Kidney (tissue), 14 donors: ENCODE results near the gene TMEM63A. TPM values are rescaled to one million over a fixed set of nuclear protein-coding genes. Genes with fewer than 3 reads are reported as not detected.

Experiments used
- DNase-seq, 5 donors: peaks; one replicate each; pipeline ENCODE4 v3.0.0-alpha.2; 2013 to 2020
- FAIRE-seq: peaks from 2 replicates; lab custom pipeline; 2012; peaks lifted over from hg19 to GRCh38; lab: Jason Lieb, UNC
- H3K27ac ChIP-seq, 2 donors: one replicate each; pipeline ENCODE4 v1.7.0; 2013; ENCODE audit warnings: low read depth in 2 of 2, low read length in 2 of 2, inconsistent platforms in 1 of 2
- H3K27me3 ChIP-seq: one replicate; pipeline ENCODE4 v1.7.1; 2013; ENCODE audit warnings: low read length, inconsistent platforms; ENCODE audit not compliant: control insufficient read depth, insufficient read depth
- H3K36me3 ChIP-seq, 3 donors: one replicate each; pipeline versions ENCODE4 v1.7.0 to v1.7.1; 2013; ENCODE audit warnings: low read length in 3 of 3, control low read depth in 1 of 3, inconsistent platforms in 1 of 3; ENCODE audit not compliant: insufficient read depth in 3 of 3, control insufficient read depth in 2 of 3
- H3K4me1 ChIP-seq, 3 donors: one replicate each; pipeline versions ENCODE4 v1.7.0 to v1.7.1; 2013; ENCODE audit warnings: low read length in 3 of 3, inconsistent platforms in 1 of 3, low read depth in 1 of 3; ENCODE audit not compliant: control insufficient read depth in 2 of 3, insufficient read depth in 2 of 3
- H3K4me3 ChIP-seq, 3 donors: one replicate each; pipeline versions ENCODE4 v1.7.0 to v1.8.1; 2013; ENCODE audit warnings: low read length in 3 of 3, control low read depth in 1 of 3, inconsistent platforms in 1 of 3
- H3K9ac ChIP-seq, 3 donors: one replicate each; pipeline versions ENCODE4 v1.7.0 to v1.7.1; 2013; ENCODE audit warnings: low read length in 3 of 3, control low read depth in 1 of 3, inconsistent platforms in 1 of 3
- H3K9me3 ChIP-seq, 3 donors: one replicate each; pipeline versions ENCODE4 v1.7.0 to v1.7.1; 2013; ENCODE audit warnings: low read length in 3 of 3, control low read depth in 1 of 3, inconsistent platforms in 1 of 3; ENCODE audit not compliant: control insufficient read depth in 2 of 3, insufficient read depth in 1 of 3
- intact Hi-C: fragments of 100-400 bp; cut with DNase I; formaldehyde crosslinking; loops from one replicate; pipeline ENCODE4 v1.11.1; 2022
- polyA plus RNA-seq: library from polyadenylated mRNA; stranded (reverse); fragments of 350-450 nt; fragmentation: Illumina TruSeq; extraction: RNeasy Lipid Tissue Mini Kit (QIAGEN cat#74804); gene quantifications from one replicate; pipeline ENCODE4 v1.2.3, GENCODE V29; 2014; ENCODE audit warnings: low read depth, low replicate concordance; ENCODE audit not compliant: insufficient read depth
- total RNA-seq: library from RNA; stranded (reverse); fragmentation: NEBNext Ultra II Directional; extraction: Animal tissue kit (Norgen Biotek cat#: 25700); gene quantifications from one replicate; pipeline ENCODE4 v1.2.1, GENCODE V29; 2021
- TF ChIP-seq, protein P1 (sequence below): IDR thresholded peaks from 3 replicates; pipeline ENCODE4 v1.5.1; 2012; ENCODE audit warnings: mild to moderate bottlenecking, moderate library complexity, borderline replicate concordance; ENCODE audit not compliant: insufficient read depth; ENCODE audit errors: extremely low read depth
- donor health status: control.
- donor health status: control.
- donor health status: control.
- donor health status: control.
- donor health status: control.
- donor health status: DM: yes; HTN: yes; CAD: no.
- donor health status: Normal renal cell carcinoma (clear cell type).

Gene TMEM63A
- total and polyA plus RNA-seq, 2 donors from 2014 or later, result 25.5 to 159 TPM

DNA sequence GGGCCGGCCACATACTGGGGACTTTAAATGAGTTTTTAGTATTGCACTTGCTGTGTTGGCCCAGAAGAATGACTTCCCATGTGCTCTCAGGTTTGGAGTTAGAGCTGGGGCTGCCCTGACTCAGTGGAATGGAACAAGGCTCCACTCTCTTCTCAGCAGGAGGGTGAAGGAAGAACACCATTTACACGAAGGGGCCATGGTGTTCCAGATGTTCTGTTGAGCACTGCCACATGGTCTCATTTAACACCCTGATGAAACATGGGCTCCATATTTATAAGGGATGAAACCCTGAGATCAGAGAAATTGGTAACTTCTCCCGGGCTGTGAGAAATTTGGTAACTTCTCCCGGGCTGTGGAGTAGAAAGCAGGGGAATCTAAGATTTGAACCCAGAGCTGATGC is 36.1 kb upstream of the TMEM63A start:
- intact Hi-C loops, result no loop called here
- H3K27me3 ChIP-seq, result no peaks in the 10 kb centered on the region
- DNase-seq (peak in 1 of 5 donors; percentile 9), FAIRE-seq (no peak)
- H3K9ac ChIP-seq, result no peak overlapping the region
- peaks cover 3 to 17% (median 4%) of the 10 kb centered on the region in 3 donors for H3K36me3 ChIP-seq
- H3K4me1 ChIP-seq, result peaks cover 0 to 14% (median 6%) of the 10 kb centered on the region in 3 donors
- no peak overlapping the region for H3K4me3 ChIP-seq
- TF ChIP-seq, protein P1, sequence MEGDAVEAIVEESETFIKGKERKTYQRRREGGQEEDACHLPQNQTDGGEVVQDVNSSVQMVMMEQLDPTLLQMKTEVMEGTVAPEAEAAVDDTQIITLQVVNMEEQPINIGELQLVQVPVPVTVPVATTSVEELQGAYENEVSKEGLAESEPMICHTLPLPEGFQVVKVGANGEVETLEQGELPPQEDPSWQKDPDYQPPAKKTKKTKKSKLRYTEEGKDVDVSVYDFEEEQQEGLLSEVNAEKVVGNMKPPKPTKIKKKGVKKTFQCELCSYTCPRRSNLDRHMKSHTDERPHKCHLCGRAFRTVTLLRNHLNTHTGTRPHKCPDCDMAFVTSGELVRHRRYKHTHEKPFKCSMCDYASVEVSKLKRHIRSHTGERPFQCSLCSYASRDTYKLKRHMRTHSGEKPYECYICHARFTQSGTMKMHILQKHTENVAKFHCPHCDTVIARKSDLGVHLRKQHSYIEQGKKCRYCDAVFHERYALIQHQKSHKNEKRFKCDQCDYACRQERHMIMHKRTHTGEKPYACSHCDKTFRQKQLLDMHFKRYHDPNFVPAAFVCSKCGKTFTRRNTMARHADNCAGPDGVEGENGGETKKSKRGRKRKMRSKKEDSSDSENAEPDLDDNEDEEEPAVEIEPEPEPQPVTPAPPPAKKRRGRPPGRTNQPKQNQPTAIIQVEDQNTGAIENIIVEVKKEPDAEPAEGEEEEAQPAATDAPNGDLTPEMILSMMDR, result no peak
- H3K27ac ChIP-seq, result no peak overlapping the region
- no peaks in the 10 kb centered on the region for H3K9me3 ChIP-seq

DNA sequence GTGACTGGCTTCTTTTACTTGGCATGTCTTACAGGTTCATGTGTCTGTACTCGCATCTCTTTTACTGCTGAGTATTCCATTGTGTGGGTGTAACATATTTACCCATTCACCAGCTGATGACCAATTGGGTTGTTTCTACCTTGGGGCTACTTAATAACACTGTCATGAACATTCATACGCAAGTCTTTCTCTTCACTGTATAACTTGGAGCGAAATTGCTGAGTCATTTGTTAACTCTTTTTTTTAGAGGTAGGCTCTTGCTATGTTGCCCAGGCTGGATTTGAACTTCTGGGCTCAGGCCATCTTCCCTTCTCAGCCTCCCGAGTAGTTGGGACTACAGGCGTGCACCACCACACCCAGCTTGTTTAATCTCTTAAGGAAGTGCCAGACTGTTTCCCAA is 35.4 kb upstream of the TMEM63A start:
- TF ChIP-seq, protein P1, result no peak
- intact Hi-C loops, result no loop called here

DNA sequence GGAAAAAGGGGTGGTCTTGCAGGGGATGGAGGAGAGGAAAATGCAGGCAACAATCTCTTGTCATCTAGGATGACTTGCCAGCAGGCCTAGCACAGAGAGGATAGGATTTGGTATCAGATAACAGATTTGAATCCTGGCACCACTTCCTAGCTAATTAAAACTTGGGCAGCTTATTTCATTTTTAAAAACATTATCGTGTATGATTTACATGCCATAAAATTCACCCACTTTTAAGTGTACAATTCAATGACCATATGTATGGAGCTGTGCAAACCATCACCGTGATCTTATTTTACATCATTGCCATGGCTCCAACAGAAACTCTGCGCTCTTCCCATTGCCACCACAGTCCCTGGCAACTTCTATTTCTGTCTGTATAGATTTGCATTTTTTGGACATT is 34.9 kb upstream of the TMEM63A start:
- Histone ChIP-seq H3K27me3 (no peaks in the 10 kb centered on the region), H3K4me1 (peaks cover 0 to 6% (median 0%) of the 10 kb centered on the region in 3 donors), H3K4me3 (no peak overlapping the region), H3K9ac (no peak overlapping the region), H3K36me3 (peaks cover under 1 to 17% (median 4%) of the 10 kb centered on the region in 3 donors), H3K27ac (no peak overlapping the region), H3K9me3 (no peaks in the 10 kb centered on the region)
- FAIRE-seq (no peak), DNase-seq (no peak)
- TF ChIP-seq, protein P1, result no peak
- intact Hi-C loops, result no loop called here

More for the DNA sequence above, 35.4 kb upstream of the TMEM63A start:
- peaks cover 3 to 17% (median 4%) of the 10 kb centered on the region in 3 donors for H3K36me3 ChIP-seq
- H3K27ac ChIP-seq, result no peak overlapping the region
- no peak overlapping the region for H3K9ac ChIP-seq
- H3K4me3 ChIP-seq, result no peak overlapping the region
- DNase-seq, result no peak
- no peaks in the 10 kb centered on the region for H3K27me3 ChIP-seq
- no peak for FAIRE-seq
- peaks cover 0 to 9% (median 0%) of the 10 kb centered on the region in 3 donors for H3K4me1 ChIP-seq
- H3K9me3 ChIP-seq, result no peaks in the 10 kb centered on the region

DNA sequence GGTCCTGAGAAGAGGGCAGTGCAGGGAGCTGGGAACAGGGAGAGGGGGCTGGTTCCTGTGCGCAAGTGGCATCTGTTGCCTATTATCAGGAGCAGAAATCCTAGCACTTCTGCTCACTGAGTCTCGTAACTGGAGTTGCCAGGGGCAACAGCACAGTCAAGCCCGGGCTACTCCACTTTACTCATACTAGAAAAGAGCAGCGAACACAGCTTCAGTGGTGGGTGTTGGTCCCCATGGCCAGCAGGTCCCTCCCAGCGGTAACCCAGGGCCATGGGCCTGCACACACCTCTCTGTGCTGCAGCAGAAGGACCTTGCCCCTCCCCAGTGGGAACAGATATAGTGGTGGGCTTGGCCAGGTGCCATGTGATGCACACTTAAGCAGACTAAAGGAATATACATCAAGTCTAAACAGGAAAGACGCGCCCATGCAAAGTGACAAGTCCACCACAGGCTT is 33.4 kb upstream of the TMEM63A start:
- FAIRE-seq (no peak), DNase-seq (peak in 1 of 5 donors; percentile 59)
- Histone ChIP-seq H3K27ac (no peak overlapping the region), H3K4me1 (peaks cover 0 to 8% (median 0%) of the 10 kb centered on the region in 3 donors), H3K9ac (no peak overlapping the region), H3K4me3 (no peak overlapping the region), H3K9me3 (no peaks in the 10 kb centered on the region), H3K36me3 (peaks cover 0 to 12% (median 2%) of the 10 kb centered on the region in 3 donors), H3K27me3 (no peaks in the 10 kb centered on the region)
- intact Hi-C loops, result no loop called here
- TF ChIP-seq, protein P1, result no peak
